NT2/D1 (cell line): ENCODE measurements around the gene SPAG17.

ENCODE experiments used
- DNase-seq: peaks from one replicate; pipeline ENCODE4 v3.0.0-alpha.2; 2011; ENCODE audit warnings: low read depth, low spot score
- H3K27me3 ChIP-seq: 2 replicates; pipeline ENCODE4 v1.6.0; 2011; ENCODE audit warnings: mild to moderate bottlenecking; ENCODE audit not compliant: insufficient read length, insufficient read depth
- H3K36me3 ChIP-seq: 2 replicates; pipeline ENCODE4 v1.6.1; 2011; ENCODE audit warnings: mild to moderate bottlenecking, low read length, mixed read lengths; ENCODE audit not compliant: insufficient read depth, insufficient read length
- H3K4me1 ChIP-seq: 2 replicates; pipeline ENCODE4 v1.5.1; 2011; ENCODE audit not compliant: insufficient read depth, insufficient read length
- H3K4me3 ChIP-seq: 2 replicates; pipeline ENCODE4 v1.5.1; 2011; ENCODE audit warnings: low read depth; ENCODE audit not compliant: insufficient read length
- H3K9ac ChIP-seq: 2 replicates; pipeline ENCODE4 v1.6.0; 2011; ENCODE audit warnings: low read depth; ENCODE audit not compliant: insufficient read length
- H3K9me3 ChIP-seq: 2 replicates; pipeline ENCODE4 v1.5.1; 2011; ENCODE audit warnings: mild to moderate bottlenecking, low read length; ENCODE audit not compliant: insufficient read depth
- SUZ12 ChIP-seq: IDR thresholded peaks from 2 replicates; pipeline ENCODE4 v1.6.1; 2011; ENCODE audit not compliant: insufficient read length, insufficient read depth; ENCODE audit errors: extremely low read depth
- YY1 ChIP-seq: IDR thresholded peaks from 2 replicates; pipeline ENCODE4 v1.6.1; 2011; ENCODE audit not compliant: insufficient read length, insufficient read depth
- ZNF274 ChIP-seq: IDR thresholded peaks from 2 replicates; pipeline ENCODE4 v1.6.1; 2011; ENCODE audit warnings: mild to moderate bottlenecking, low read depth, low read length

The SPAG17 gene

DNA sequence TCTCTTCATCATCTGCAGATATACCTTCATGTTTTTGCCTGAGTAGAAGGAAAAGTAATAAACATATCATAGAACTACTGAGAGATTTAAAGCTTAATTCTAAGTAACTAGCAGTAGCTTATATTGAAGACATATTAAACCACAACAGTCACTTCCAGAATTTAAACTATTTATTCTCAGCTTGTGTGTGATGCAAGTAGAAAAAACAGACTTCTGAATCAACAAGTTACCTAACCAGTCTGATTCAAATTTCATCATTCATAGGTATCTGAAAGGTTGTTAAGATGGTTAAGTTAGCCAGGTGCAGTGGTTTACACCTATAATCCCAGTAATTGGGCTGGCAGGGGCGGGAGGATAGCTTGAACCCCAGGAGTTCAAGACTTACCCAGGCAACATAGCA lies 41.9 kb downstream of the SPAG17 start:
- no peak overlapping the region for H3K4me3 ChIP-seq
- no peak for TF ChIP-seq ZNF274
- TF ChIP-seq YY1 = no peak
- TF ChIP-seq SUZ12 = no peak
- peaks cover 3% of the 10 kb centered on the region for H3K4me1 ChIP-seq
- no peaks in the 10 kb centered on the region for H3K27me3 ChIP-seq
- no peak for DNase-seq
- no peak overlapping the region for H3K9ac ChIP-seq
- peaks cover 9% of the 10 kb centered on the region for H3K9me3 ChIP-seq
- H3K36me3 ChIP-seq = no peaks in the 10 kb centered on the region

DNA sequence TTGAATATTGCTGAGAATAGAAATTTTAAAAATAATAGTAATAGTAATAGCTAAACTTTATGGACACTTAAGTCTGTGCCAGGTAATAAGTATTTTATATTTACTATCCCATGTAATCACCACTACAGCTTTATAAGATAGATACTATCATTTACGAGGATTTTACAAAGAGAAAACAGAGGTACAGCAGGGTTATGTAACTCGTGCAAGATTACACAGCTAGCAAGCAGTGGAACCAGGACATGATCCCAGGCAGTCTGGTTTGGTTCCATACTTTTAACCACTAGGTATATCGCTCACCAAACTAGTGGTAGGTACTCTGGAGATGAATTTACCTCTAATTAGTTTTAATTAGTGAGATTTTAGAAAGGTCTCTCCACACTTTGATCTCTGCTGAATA lies 42.5 kb downstream of the SPAG17 start:
- Histone ChIP-seq H3K27me3 (no peaks in the 10 kb centered on the region), H3K4me1 (peaks cover 3% of the 10 kb centered on the region), H3K9ac (no peak overlapping the region), H3K9me3 (peaks cover 8% of the 10 kb centered on the region; the same call in 1 of the 2 replicates), H3K4me3 (no peak overlapping the region), H3K36me3 (no peaks in the 10 kb centered on the region)
- TF ChIP-seq SUZ12 (no peak), YY1 (no peak), ZNF274 (no peak)
- DNase-seq = no peak

GRCh38 chr1:118137900-118138299 lies 47.1 kb downstream of the SPAG17 start:
- H3K27me3 ChIP-seq = no peaks in the 10 kb centered on the region
- H3K9ac ChIP-seq = no peak overlapping the region
- DNase-seq = no peak
- no peaks in the 10 kb centered on the region for H3K4me1 ChIP-seq
- no peaks in the 10 kb centered on the region for H3K36me3 ChIP-seq
- TF ChIP-seq YY1 = no peak
- TF ChIP-seq SUZ12 = no peak
- no peak for TF ChIP-seq ZNF274
- peaks cover 8% of the 10 kb centered on the region; the same call in 1 of the 2 replicates for H3K9me3 ChIP-seq
- H3K4me3 ChIP-seq = no peak overlapping the region

- H3K9ac ChIP-seq = no peak overlapping the region
- no peak for DNase-seq
- TF ChIP-seq ZNF274 = no peak
- TF ChIP-seq YY1 = no peak
- TF ChIP-seq SUZ12 = no peak
- H3K27me3 ChIP-seq = no peaks in the 10 kb centered on the region
- no peak overlapping the region for H3K4me3 ChIP-seq
- H3K9me3 ChIP-seq = peaks cover 8% of the 10 kb centered on the region; the same call in 1 of the 2 replicates
- H3K36me3 ChIP-seq = no peaks in the 10 kb centered on the region
- no peaks in the 10 kb centered on the region for H3K4me1 ChIP-seq
These were observed 48.7 kb downstream of the SPAG17 start for GRCh38 chr1:118136187-118136941.

DNA sequence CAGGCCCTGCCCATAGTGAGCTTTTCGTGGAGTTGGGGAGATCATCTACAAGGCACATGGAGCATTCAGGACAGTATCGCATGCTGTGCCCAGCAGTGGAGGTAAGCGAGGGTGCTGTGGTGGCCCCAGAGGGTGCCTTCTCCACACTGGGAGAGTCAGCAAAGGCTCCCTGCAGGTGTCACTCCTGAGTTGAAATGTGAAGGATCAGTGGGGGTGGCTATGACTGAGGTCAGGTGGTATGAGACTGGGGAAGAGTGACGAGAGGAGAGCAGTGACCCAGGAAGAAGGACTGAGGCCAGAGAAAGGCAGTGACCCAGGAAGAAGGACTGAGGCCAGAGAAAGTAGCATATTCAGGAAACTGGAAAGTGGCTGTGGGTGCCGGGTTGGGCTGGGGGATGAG lies 53.0 kb downstream of the SPAG17 start:
- H3K9me3 ChIP-seq = no peaks in the 10 kb centered on the region
- no peak for TF ChIP-seq SUZ12
- no peak for TF ChIP-seq YY1
- TF ChIP-seq ZNF274 = no peak
- DNase-seq = no peak

DNA sequence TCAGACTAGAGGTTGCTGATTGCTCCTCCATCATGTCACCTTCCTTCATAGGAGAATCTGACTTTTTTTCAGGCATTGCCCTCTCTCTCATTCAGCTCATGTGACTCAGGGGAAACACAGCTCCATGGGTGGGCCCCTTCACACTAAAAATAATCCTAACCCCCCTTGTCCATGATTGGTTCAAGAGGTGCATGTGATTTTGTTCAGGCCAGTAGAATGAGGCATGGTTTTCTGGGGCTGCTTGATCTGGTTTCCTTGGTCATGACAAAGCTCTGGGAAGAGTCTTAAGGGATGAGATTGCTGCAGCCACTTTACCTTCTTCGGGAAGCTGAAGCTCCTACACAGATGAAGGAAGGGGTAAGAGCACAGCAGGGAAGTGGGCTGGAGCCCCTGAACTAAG lies 56.3 kb downstream of the SPAG17 start:
- Histone ChIP-seq H3K9me3 (no peaks in the 10 kb centered on the region), H3K4me3 (no peak overlapping the region), H3K36me3 (no peaks in the 10 kb centered on the region), H3K4me1 (no peaks in the 10 kb centered on the region), H3K9ac (no peak overlapping the region), H3K27me3 (no peaks in the 10 kb centered on the region)
- no peak for TF ChIP-seq YY1
- no peak for TF ChIP-seq SUZ12
- no peak for TF ChIP-seq ZNF274
- DNase-seq = no peak

More for the DNA sequence above, 53.0 kb downstream of the SPAG17 start:
- Histone ChIP-seq H3K27me3 (no peaks in the 10 kb centered on the region), H3K4me3 (no peak overlapping the region), H3K9ac (no peak overlapping the region), H3K36me3 (no peaks in the 10 kb centered on the region), H3K4me1 (no peaks in the 10 kb centered on the region)

DNA sequence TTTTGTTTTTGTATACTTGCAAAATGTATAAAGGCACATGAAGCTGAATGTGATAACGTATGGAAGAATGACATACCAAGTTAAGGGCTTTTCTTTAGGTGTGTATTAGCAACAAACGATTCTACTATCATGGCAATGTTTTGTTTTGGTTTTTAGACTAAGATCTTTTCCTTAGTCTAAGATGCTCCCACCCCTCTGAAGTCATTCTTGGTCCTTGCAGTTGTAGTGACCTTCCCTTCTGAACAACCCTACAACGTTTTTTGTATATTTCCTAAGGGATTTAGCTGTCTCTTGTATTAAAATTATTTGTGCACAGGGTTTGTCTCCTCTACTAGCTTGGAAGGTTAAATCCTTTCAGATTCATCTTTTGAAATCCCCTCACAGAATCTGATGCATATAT lies 61.0 kb downstream of the SPAG17 start:
- Histone ChIP-seq H3K27me3 (no peaks in the 10 kb centered on the region), H3K4me3 (no peak overlapping the region), H3K4me1 (peaks cover 4% of the 10 kb centered on the region), H3K9me3 (no peaks in the 10 kb centered on the region), H3K36me3 (no peaks in the 10 kb centered on the region), H3K9ac (no peak overlapping the region)
- DNase-seq = no peak
- TF ChIP-seq SUZ12 (no peak), ZNF274 (no peak), YY1 (no peak)
